Epithelial cell of esophagus (primary cell): ENCODE results near the gene ZNF330.
A peak's percentile ranks its signal among the peaks of the same experiment; 100 is the strongest.
"Not testable (repeated sequence)": the region's sequence is repeated elsewhere in the genome, so short reads cannot be mapped to it uniquely, and the experiment has no call there.

Experiments
- DNase-seq: peaks from one replicate; pipeline ENCODE4 v3.0.0; 2010; ENCODE audit warnings: low read depth
- H3K4me3 ChIP-seq: 2 replicates; pipeline ENCODE4 v1.5.1; 2011; ENCODE audit warnings: mild to moderate bottlenecking, low read length, control low read depth
- CTCF ChIP-seq: IDR thresholded peaks from 2 replicates; pipeline ENCODE4 v1.5.1; 2011; ENCODE audit warnings: low read depth, mild to moderate bottlenecking, low read length, control low read depth, inconsistent platforms; ENCODE audit not compliant: insufficient read depth; ENCODE audit errors: missing control alignments

ZNF330 gene

DNA sequence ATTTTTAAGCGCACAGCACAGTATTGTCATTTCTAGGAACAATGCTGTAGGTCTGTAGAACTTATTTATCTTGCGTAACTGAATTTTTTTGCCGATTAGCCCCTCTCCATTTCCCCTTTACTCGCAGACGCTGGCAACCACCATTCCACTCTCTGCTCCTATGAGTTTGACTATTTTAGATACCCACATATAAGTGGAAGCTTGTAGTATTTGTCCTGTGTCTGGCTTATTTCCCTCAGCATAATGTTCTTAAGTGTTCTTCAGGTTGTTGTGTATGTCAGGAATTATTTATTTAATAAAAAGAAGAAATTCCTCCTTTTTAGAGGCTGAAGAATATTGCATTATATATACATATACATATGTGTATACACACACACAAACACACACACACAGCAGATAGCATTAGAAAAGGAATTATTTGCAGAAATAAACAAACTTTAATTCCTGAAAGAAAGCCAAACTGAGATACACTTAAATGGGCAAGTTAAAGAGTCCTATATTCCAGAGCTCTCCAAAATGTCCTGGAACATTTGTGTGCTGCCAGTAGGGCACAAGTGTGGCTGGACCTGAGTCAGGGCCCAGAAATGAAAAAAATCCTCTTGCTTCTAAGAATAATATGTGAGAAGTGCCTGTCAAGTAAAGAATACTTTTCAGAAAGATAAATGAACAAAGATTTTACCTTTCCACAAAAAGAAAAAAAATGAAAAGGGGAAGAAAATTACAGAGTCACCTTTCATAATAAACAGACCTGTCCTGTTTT, 4.5 kb upstream of the ZNF330 start:
- DNase-seq, result no peak
- no peak for TF ChIP-seq CTCF
- H3K4me3 ChIP-seq, result no peak overlapping the region

- H3K4me3 ChIP-seq, result peak overlapping the region; percentile 84
- no peak for TF ChIP-seq CTCF
- DNase-seq, result no peak
Observed at GRCh38 chr4:141220271-141220670, 424 bp upstream of the ZNF330 start.

GRCh38 chr4:141223418-141223817, 2.7 kb downstream of the ZNF330 start:
- no peak for DNase-seq
- TF ChIP-seq CTCF, result no peak
- no peak overlapping the region for H3K4me3 ChIP-seq

- DNase-seq, H3K4me3 ChIP-seq: not testable (repeated sequence)
Observed at GRCh38 chr4:141227280-141227679, 6.6 kb downstream of the ZNF330 start.

- TF ChIP-seq CTCF, result no peak
- no peak overlapping the region for H3K4me3 ChIP-seq
- peak; percentile 88 for DNase-seq
Observed at GRCh38 chr4:141229408-141230101, 8.9 kb downstream of the ZNF330 start.

DNA sequence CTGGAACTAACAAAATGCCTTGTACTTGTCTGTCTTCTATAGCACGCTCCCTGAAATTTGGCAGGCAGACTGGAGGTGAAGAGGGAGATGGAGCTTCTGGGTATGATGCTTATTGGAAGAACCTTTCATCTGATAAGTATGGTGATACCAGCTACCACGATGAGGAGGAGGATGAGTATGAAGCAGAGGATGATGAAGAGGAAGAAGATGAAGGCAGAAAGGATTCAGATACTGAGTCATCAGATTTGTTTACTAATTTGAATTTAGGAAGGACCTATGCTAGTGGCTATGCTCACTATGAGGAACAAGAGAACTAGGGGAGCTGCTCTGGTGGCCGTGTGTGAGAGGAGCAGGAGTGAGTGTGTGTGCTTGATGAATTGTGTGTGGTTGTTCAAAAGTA, 13.0 kb downstream of the ZNF330 start:
- H3K4me3 ChIP-seq, result no peak overlapping the region
- TF ChIP-seq CTCF, result no peak

GRCh38 chr4:141238186-141238585, 17.5 kb downstream of the ZNF330 start:
- no peak for DNase-seq
- H3K4me3 ChIP-seq, result no peak overlapping the region
- TF ChIP-seq CTCF, result no peak

More for the DNA sequence above, 13.0 kb downstream of the ZNF330 start:
- DNase-seq, result no peak
